SKM-1 treated with dmso at 0.1 percent for 144 hours (cell line): ENCODE data around the gene UBASH3A.

Experiments used
- DNase-seq: peaks from one replicate; lab custom pipeline; 2025; ENCODE audit not compliant: unreplicated experiment; lab: John Stamatoyannopoulos, UW

The UBASH3A gene

DNA sequence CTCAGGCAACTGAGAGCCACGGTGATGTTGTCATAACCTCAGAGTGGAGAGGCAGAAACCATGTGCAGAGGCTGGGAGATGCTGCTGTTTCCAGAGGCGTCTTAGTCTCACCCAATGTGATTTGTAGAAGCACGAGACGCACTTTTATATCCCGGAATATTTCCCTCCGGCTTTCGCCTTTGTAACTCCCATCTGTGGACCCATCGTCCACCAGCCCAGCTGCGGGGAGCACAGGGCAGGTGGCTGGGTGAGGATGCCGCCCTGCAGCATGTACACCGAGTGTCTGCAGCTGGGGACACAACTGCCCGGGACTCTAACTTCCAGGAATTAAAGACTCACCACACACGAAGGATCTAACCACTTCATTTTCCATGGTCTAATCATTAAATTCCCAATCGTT is 43.5 kb downstream of the UBASH3A start:
- DNase-seq = no peak

DNA sequence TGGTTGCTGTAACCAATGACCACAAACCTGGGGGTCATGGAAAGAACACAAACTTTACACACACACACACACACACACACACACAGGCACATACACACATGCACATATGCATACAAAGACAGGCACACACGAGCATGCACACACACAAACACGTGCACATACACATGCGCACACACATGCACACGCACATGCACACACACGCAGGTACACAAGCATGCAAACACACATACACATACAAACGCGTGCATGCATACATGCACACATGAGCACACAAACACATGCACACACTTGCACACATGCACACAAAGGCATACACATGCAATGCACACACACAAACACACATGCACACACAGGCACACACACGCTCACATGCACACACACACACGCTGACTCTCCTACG is 44.0 kb downstream of the UBASH3A start:
- DNase-seq = no peak

GRCh38 chr21:42448686-42449085 is 45.0 kb downstream of the UBASH3A start:
- no peak for DNase-seq

GRCh38 chr21:42451941-42452340 is 48.2 kb downstream of the UBASH3A start:
- DNase-seq = no peak

DNA sequence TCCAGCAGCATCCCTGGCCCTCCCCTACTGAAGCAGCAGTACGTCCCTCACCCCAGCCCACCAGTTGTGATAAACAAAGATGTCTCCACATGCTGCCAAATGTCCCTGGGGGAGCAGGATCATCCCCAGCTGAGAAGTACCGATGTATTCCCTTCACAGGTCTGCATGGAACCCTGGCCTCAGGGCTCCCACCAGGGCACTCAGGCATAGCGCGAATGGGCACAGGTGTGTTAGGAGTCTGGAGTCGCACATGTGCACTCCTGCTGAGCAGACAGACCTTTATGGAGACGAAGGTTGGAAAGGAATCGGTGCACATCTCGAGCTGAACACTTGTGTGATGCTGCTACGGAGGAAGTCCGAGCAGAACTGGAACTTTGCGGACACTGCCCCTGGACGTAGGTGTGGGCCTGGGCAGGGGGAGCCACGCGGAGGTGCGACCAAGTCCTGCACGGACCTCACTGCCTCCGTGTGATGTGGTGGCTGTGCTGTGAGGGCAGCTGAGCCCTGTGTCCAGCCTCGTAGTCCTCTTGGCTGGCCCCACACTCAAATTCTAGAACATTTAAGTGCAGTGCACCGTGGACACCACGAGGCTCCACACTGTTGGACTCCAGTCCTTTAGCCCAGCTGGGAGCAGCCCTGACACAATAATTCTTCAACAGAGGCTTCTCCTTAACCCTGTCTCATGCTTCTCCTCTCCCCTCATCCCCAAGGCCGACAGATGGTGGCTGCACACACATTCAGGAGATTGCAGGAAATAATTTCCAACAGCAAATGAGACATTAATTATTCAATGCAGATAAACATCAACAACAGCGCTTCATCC is 48.9 kb downstream of the UBASH3A start:
- no peak for DNase-seq

- no peak for DNase-seq
Observed at GRCh38 chr21:42453224-42453985, 49.7 kb downstream of the UBASH3A start.

DNA sequence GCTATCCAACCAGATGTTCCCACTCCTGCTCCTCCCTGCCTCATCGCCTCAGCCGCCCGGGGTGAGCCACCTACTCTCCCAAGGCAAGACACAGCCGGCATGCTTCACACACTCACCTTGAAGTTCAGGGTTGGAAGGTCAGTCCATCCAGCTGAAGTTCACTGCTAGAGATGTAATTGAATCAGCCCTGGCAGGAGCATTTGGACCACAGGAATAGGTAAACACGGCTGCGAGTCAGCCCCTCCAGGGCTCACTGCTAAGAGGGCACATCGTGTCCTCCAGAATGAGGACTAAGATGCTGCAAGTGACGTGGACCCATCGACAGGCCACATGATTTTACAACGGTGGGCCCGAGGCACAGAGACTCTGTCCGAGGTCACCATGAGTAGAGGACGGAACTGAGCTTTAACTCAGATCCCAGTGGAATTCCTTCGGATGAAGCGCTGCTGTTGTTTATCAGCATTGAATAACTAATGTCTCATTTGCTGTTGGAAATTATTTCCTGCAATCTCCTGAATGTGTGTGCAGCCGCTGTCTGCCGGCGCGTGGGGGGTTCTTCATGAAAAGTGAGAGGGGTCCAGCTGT is 50.4 kb downstream of the UBASH3A start:
- no peak for DNase-seq

GRCh38 chr21:42454786-42455185 is 51.1 kb downstream of the UBASH3A start:
- DNase-seq = no peak

DNA sequence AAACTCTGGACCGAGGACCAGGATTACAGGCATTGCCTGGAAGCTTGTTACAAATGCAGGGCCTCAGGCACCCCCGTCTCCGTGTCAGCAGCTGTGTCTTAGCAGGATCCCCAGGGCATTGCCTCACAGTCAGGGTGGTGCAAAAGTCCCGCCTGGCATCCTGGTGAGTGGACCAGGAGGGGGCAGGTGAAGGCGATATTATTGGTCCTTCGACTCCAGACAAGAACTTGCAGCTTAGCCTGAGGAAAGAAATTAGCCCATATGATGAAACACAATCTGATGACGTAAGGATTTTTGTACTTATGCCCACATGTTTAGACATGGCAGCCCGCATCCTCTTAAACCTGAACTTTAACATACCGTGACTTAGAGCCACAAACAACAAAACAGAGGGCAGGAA is 51.5 kb downstream of the UBASH3A start:
- no peak for DNase-seq

DNA sequence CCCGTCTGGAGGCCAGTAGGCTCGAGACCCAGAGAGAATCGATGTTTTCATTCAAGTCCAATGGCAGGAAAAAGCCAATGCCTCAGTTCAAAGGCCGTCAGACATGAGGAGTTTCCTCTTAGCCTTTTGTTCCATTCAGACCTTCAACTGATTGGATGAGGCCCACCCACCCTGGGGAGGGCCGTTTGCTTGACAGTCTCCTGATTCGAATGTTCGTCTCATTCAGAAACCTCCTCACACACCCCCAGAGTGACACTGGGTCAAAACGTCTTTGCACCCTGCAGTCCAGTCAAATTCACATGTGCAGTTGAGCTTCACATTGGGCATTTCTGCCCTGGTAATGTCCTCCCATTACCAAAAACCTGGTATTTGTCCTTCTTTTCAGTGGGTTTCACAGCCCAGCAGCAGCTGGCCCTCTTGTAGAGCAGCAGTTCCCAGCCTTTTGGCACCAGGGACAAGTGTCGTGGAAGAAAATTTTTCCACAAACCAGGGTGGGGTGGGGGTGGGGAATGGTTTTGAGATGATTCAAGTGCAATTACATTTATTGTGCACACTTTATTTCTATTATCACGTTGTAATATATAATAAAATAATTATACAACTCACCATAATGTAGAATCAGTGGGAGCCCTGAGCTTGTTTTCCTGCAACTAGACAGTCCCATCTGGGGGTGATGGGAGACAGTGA is 52.2 kb downstream of the UBASH3A start:
- no peak for DNase-seq

- DNase-seq = no peak
Observed at GRCh38 chr21:42456457-42456856, 52.8 kb downstream of the UBASH3A start.

GRCh38 chr21:42459082-42459460 is 55.4 kb downstream of the UBASH3A start:
- DNase-seq = no peak

DNA sequence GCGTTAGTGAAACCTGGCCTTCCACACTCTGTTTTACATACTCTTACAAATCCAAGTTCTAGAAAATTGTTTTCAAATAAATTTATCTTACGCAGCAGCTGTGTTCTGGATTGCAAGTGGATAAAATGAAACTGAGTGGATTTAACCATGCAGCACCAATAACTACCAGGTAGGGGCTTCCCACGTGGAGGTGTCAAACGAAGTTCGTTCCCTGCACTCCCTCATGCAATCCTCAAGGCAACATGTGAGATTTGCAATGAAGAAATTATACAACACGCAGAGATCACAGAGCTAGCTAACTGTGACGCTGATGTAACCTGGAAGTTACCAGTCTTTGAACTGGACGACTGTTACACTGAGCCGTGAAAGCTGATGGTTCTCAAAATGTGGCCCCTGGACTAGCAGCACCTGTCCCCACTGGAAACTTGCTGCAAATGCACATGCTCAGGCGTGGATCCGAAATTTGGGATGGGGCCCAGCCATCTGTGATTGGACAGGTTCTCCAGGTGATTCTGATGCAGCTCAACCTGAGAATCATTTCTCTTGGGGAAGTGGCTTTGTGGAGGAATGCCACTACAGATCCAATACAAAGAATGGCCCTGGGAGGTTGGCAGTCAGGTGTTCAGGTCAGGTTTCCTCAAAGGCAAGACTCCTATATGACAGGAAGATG is 56.0 kb downstream of the UBASH3A start:
- no peak for DNase-seq

GRCh38 chr21:42460391-42461184 is 56.9 kb downstream of the UBASH3A start:
- DNase-seq = no peak

DNA sequence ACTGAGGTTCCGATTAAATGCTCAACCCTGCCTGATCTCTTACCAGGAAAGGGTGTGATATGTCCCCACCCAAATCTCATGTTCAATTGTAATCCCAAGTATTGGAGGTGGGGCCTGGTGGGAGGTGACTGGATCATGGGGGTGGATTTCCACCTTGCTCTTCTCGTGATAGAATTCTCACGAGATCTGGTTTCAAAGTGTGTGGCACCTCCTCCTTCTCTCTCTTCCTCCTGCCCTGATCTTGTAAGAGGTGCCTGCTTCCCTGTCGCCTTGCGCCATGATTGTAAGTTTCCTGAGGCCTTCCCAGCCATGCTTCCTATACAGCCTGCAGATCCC is 57.5 kb downstream of the UBASH3A start:
- DNase-seq = no peak

DNA sequence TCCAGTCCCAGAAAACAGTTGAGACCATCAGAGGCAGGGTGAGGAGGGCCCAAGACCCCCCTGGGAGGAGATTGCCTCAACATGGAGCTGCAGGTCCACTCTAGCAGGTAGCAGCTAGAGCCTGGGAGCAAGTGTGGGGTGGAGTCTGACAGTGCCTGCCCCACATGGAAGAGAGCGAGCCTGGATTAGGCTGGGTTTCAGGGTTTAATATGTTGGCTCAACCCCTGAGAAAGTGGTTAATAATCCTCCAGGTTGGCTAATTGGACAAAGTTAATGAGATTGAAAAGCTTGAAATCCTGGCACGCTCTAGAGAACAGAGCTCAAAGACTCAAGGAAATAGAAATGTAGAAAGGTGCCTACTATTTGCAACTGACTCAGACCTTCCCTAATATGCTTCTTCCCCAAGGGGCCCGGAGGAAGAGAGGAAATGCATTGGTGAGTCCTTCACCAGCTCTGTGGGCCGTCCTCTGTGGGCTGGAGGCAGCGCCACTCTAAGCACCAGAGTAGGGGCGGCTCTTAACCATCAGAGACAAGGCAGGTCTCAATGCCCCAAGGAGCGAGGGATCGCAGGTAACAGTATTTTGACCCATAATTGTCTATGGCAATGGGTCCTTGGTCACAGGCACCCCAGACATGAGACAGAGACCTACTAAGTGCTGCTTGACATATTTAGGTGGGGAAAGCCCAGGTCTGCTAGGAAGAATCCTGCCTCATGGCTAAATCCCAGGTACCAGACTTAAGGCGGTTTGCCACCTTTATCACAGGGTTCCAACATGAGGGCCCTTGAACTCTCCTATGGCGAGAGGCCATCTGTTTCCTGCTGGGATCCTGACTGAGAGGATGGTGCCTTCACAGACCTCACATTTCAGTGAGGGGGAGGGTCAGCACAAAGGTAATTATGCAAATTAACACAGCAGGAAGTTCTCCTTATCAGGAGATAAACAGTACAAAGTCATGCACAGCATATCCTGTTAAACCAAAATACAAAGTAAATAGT is 58.5 kb downstream of the UBASH3A start:
- DNase-seq = no peak

DNA sequence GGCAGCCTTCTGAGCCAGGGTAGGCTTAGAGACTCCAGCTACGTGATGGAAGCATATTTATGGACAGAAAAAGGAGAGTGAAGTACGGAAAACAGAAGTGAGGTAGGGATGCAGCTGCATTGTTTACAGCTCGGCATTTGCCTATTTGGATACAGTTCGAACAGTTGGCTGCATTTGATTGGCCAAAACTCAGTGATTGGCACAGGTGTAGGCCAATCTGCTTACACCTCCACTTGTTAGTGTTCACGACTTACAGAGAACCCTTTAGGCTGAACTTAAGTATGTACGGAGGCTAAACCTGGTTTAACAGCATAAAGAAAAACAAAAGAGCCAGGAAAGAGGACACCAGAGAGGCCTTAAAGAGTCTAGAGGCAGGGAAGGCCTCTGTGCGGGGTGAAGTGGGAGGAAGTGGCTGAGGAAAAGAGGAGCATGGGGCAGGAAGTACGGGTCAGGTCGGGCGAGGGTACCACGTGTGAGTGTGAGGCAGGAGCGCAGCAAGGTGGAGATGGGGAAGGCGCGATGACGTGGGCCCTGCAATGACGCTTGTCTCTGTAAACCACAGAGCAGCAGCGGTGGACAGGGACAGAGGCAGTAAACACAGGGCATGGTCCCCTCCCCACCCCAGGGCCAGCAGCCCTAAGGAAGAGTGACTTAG is 60.3 kb downstream of the UBASH3A start:
- no peak for DNase-seq

- DNase-seq = peak; percentile 5
Observed at GRCh38 chr21:42465008-42465802, 61.5 kb downstream of the UBASH3A start.
